H1 (cell line): ENCODE data around the gene NCOA5. TPM values are rescaled to one million over a fixed set of nuclear protein-coding genes. Genes with fewer than 3 reads are reported as not detected.

Experiments used
- CTCF ChIA-PET: fragments of 300-600 bp; sonication (Branson Sonifier 250); formaldehyde crosslinking; loops from one replicate; lab custom pipeline; 2021; ENCODE audit not compliant: partially characterized antibody; lab: Charles Lee
- POLR2A ChIA-PET: fragments of 300-600 bp; sonication (Branson Sonifier 250); formaldehyde crosslinking; loops from one replicate; lab custom pipeline; 2021; ENCODE audit warnings: inconsistent platforms; ENCODE audit not compliant: partially characterized antibody; lab: Charles Lee
- DNase-seq, 2 experiments: peaks; one replicate each; pipeline versions ENCODE4 v3.0.0 to v3.0.0-alpha.2; 2010 to 2022; ENCODE audit warnings: low spot score in 2 of 2, low read depth in 1 of 2, mixed read lengths in 1 of 2
- FAIRE-seq: peaks from 2 replicates; lab custom pipeline; 2011; peaks lifted over from hg19 to GRCh38; lab: Jason Lieb, UNC
- H2AFZ ChIP-seq: 2 replicates; pipeline ENCODE4 v1.8.1; 2012; ENCODE audit warnings: low read length, inconsistent platforms
- H2AK5ac ChIP-seq: 2 replicates; pipeline ENCODE4 v1.6.1; 2013; ENCODE audit warnings: low read depth, low read length
- H2BK120ac ChIP-seq: replicated peaks from 2 replicates; pipeline ENCODE3; 2013; ENCODE audit warnings: low read depth, low read length, inconsistent platforms
- H2BK12ac ChIP-seq: 2 replicates; pipeline ENCODE4 v1.6.1; 2013; ENCODE audit warnings: low read depth, low read length
- H2BK15ac ChIP-seq: 2 replicates; pipeline ENCODE4 v1.6.1; 2013; ENCODE audit warnings: low read length
- H2BK20ac ChIP-seq: 2 replicates; pipeline ENCODE4 v1.6.1; 2013; ENCODE audit warnings: low read length
- H2BK5ac ChIP-seq: 2 replicates; pipeline ENCODE4 v1.6.1; 2013; ENCODE audit warnings: low read depth, low read length
- H3K14ac ChIP-seq: 2 replicates; pipeline ENCODE4 v1.6.1; 2013; ENCODE audit warnings: inconsistent platforms; ENCODE audit not compliant: insufficient read length
- H3K18ac ChIP-seq: 2 replicates; pipeline ENCODE4 v1.6.1; 2013; ENCODE audit warnings: low read length; ENCODE audit errors: extremely low read depth
- H3K23ac ChIP-seq: 2 replicates; pipeline ENCODE4 v1.6.1; 2013; ENCODE audit warnings: inconsistent platforms; ENCODE audit not compliant: insufficient read length
- H3K23me2 ChIP-seq: 2 replicates; pipeline ENCODE4 v1.6.1; 2013; ENCODE audit warnings: low read depth, low read length
- H3K27ac ChIP-seq: 2 replicates; pipeline ENCODE4 v1.6.1; 2011; ENCODE audit warnings: low read depth, low read length, inconsistent platforms
- H3K27me3 ChIP-seq, 4 experiments: replicated peaks in 1 of 4; 1 replicate in 1 of 4; 2 replicates in 3 of 4; pipeline versions ENCODE4 v1.6.1 to v1.8.1; 2011 to 2013; ENCODE audit warnings: low read length in 3 of 4, mild to moderate bottlenecking in 3 of 4, inconsistent platforms in 2 of 4, mixed read lengths in 2 of 4, moderate library complexity in 1 of 4; ENCODE audit not compliant: control insufficient read depth in 3 of 4, insufficient read depth in 3 of 4; ENCODE audit errors: extremely low read depth in 1 of 4
- H3K36me3 ChIP-seq, 4 experiments: 2 replicates each; pipeline versions ENCODE4 v1.6.1 to v1.8.1; 2011 to 2013; ENCODE audit warnings: mild to moderate bottlenecking in 4 of 4, low read length in 3 of 4, moderate library complexity in 2 of 4, control low read depth in 1 of 4, inconsistent platforms in 1 of 4; ENCODE audit not compliant: insufficient read depth in 4 of 4, control insufficient read depth in 2 of 4
- H3K4ac ChIP-seq: replicated peaks from 2 replicates; pipeline ENCODE3; 2013; ENCODE audit warnings: low read length, low read depth, mixed read lengths, inconsistent platforms; ENCODE audit not compliant: insufficient read length
- H3K4me1 ChIP-seq, 4 experiments: replicated peaks in 1 of 4; 1 replicate in 1 of 4; 2 replicates in 3 of 4; pipeline versions ENCODE4 v1.6.1 to v1.8.1; 2011 to 2013; ENCODE audit warnings: low read length in 3 of 4, inconsistent platforms in 2 of 4, mixed read lengths in 1 of 4; ENCODE audit not compliant: insufficient read depth in 4 of 4, control insufficient read depth in 3 of 4
- H3K4me2 ChIP-seq, 2 experiments: 2 replicates each; pipeline versions ENCODE4 v1.6.1 to v1.8.1; 2011 to 2013; ENCODE audit warnings: low read depth in 2 of 2, low read length in 2 of 2, control low read depth in 1 of 2, inconsistent platforms in 1 of 2, mild to moderate bottlenecking in 1 of 2; ENCODE audit not compliant: insufficient read depth in 1 of 2
- H3K4me3 ChIP-seq, 4 experiments: fragments of 200-600, 300-600 bp in 1 of 4; sonication (generic), shearing (Covaris generic), sonication (Bioruptor Twin) in 1 of 4; 2 replicates each; pipeline versions ENCODE4 v1.5.1 to v1.8.1; 2011 to 2016; ENCODE audit warnings: low read length in 4 of 4, low read depth in 3 of 4, control low read depth in 2 of 4, inconsistent platforms in 2 of 4, mild to moderate bottlenecking in 2 of 4, mixed read lengths in 1 of 4, moderate library complexity in 1 of 4; ENCODE audit not compliant: insufficient read depth in 2 of 4; ENCODE audit errors: extremely low read depth in 1 of 4
- H3K56ac ChIP-seq: replicated peaks from 2 replicates; pipeline ENCODE3; 2013; ENCODE audit warnings: low read depth, mild to moderate bottlenecking, mixed read lengths, low read length, inconsistent platforms; ENCODE audit not compliant: insufficient read length
- H3K79me1 ChIP-seq: 2 replicates; pipeline ENCODE4 v1.6.1; 2013; ENCODE audit warnings: low read depth, low read length, control low read depth
- H3K79me2 ChIP-seq, 2 experiments: 2 replicates each; pipeline versions ENCODE4 v1.6.1 to v1.8.1; 2012 to 2013; ENCODE audit warnings: low read length in 2 of 2, mild to moderate bottlenecking in 2 of 2, inconsistent platforms in 1 of 2; ENCODE audit not compliant: insufficient read depth in 2 of 2, control insufficient read depth in 1 of 2
- H3K9ac ChIP-seq, 4 experiments: replicated peaks in 1 of 4; 1 replicate in 1 of 4; 2 replicates in 3 of 4; pipeline versions ENCODE4 v1.6.1 to v1.8.1; 2011 to 2013; ENCODE audit warnings: low read depth in 3 of 4, low read length in 3 of 4, control low read depth in 2 of 4, mild to moderate bottlenecking in 2 of 4, moderate library complexity in 2 of 4, inconsistent platforms in 1 of 4; ENCODE audit errors: extremely low read depth in 1 of 4
- H3K9me3 ChIP-seq, 2 experiments: 2 replicates each; pipeline versions ENCODE4 v1.6.1 to v1.8.1; 2012 to 2013; ENCODE audit warnings: mild to moderate bottlenecking in 2 of 2, moderate library complexity in 2 of 2, control low read depth in 1 of 2, inconsistent platforms in 1 of 2, low read depth in 1 of 2, low read length in 1 of 2, mixed read lengths in 1 of 2; ENCODE audit not compliant: insufficient read depth in 2 of 2
- H4K20me1 ChIP-seq, 2 experiments: replicated peaks in 1 of 2; 2 replicates each; pipeline versions ENCODE3 to v1.8.1; 2011 to 2013; ENCODE audit warnings: inconsistent platforms in 2 of 2, low read length in 2 of 2, mild to moderate bottlenecking in 1 of 2; ENCODE audit not compliant: insufficient read depth in 2 of 2, control insufficient read depth in 1 of 2
- H4K5ac ChIP-seq: 2 replicates; pipeline ENCODE4 v1.6.1; 2013; ENCODE audit warnings: low read length, low read depth, mixed read lengths, inconsistent platforms; ENCODE audit not compliant: insufficient read length
- H4K8ac ChIP-seq: 2 replicates; pipeline ENCODE4 v1.8.0; 2013; ENCODE audit warnings: mild to moderate bottlenecking, moderate library complexity, low read length, inconsistent platforms; ENCODE audit not compliant: insufficient read depth; ENCODE audit errors: extremely low read depth
- H4K91ac ChIP-seq: replicated peaks from 2 replicates; pipeline ENCODE3; 2013; ENCODE audit warnings: low read length, mixed read lengths, inconsistent platforms; ENCODE audit not compliant: insufficient read length
- ASH2L ChIP-seq: fragments of 200-600, 300-600 bp; sonication (generic); IDR thresholded peaks from one replicate; pipeline ENCODE4 v1.7.1; 2017; ENCODE audit warnings: low read length
- BRCA1 ChIP-seq: IDR thresholded peaks from 2 replicates; pipeline ENCODE4 v1.6.1; 2012; ENCODE audit warnings: low read depth, low read length, improper control_type of control experiment
- CEBPB ChIP-seq: IDR thresholded peaks from 2 replicates; pipeline ENCODE4 v1.6.1; 2012; ENCODE audit warnings: low read depth, low read length
- CHD2 ChIP-seq: IDR thresholded peaks from 2 replicates; pipeline ENCODE4 v1.6.1; 2012; ENCODE audit warnings: low read length, improper control_type of control experiment
- NANOG ChIP-seq: IDR thresholded peaks from 2 replicates; pipeline ENCODE4 v1.6.1; 2011; ENCODE audit warnings: low read length, low read depth, mild to moderate bottlenecking, inconsistent platforms; ENCODE audit not compliant: insufficient read depth, poor library complexity, severe bottlenecking
- SIN3A ChIP-seq, 2 experiments: IDR thresholded peaks in 1 of 2; conservative IDR thresholded peaks in 1 of 2; 2 replicates each; pipeline ENCODE4 v1.6.1; 2011 to 2012; ENCODE audit warnings: low read length in 2 of 2, improper control_type of control experiment in 1 of 2, low read depth in 1 of 2, mild to moderate bottlenecking in 1 of 2
- USF2 ChIP-seq: IDR thresholded peaks from 2 replicates; pipeline ENCODE4 v1.6.1; 2011; ENCODE audit warnings: low read length, improper control_type of control experiment
- WGBS, 2 experiments: shearing (Covaris generic) in 1 of 2; methylation state at CpG; one replicate each; pipeline versions ENCODE4 v1.1.6 to v1.1.7; 2013 to 2015; ENCODE audit warnings: low lambda C conversion rate in 2 of 2, mixed read lengths in 2 of 2, inconsistent platforms in 1 of 2, low coverage in 1 of 2, missing lambda C conversion rate in 1 of 2; ENCODE audit not compliant: insufficient replicate concordance in 2 of 2, insufficient coverage in 1 of 2, insufficient read length in 1 of 2; ENCODE audit errors: extremely low coverage in 1 of 2, missing lambda C conversion rate in 1 of 2; 5-methylcytosine and 5-hydroxymethylcytosine counted together
- polyA plus RNA-seq, 7 experiments: library from polyadenylated mRNA; depleted of rRNA in 3 of 7; stranded (reverse) in 5 of 7; unstranded in 2 of 7; fragments of >200 nt in 5 of 7; fragments of 200-250 nt in 2 of 7; gene quantifications; 1 replicate in 5 of 7; 2 replicates in 1 of 7; 4 replicates in 1 of 7; pipeline versions ENCODE4 v1.2.1 to v1.2.3, GENCODE V29; 2011 to 2013; ENCODE audit warnings: missing spikeins in 2 of 7, mixed read lengths in 2 of 7
- total RNA-seq: library from RNA; stranded (reverse); fragmentation: NEBNext Ultra II Directional; extraction: Animal tissue kit (Norgen Biotek cat#: 25700); gene quantifications from 2 replicates; pipeline ENCODE4 v1.2.1, GENCODE V29; 2021

NCOA5 gene
- total and polyA plus RNA-seq, 2 of the 8 experiments (the other 6 are each of a cell fraction or from before 2014, with no cell fraction given) = 20.4 to 29.0 TPM

- Histone ChIP-seq H3K4me3 (no peak overlapping the region), H4K91ac (no peak overlapping the region), H3K9me3 (no peaks in the 10 kb centered on the region), H3K9ac (no peak overlapping the region), H3K4me2 (no peak overlapping the region), H3K18ac (no peak overlapping the region), H2BK5ac (no peak overlapping the region), H4K8ac (no peak overlapping the region), H3K27me3 (no peaks in the 10 kb centered on the region; a peak in 1 of 7 replicates), H3K79me2 (no peaks in the 10 kb centered on the region), H3K56ac (no peak overlapping the region), H3K27ac (no peak overlapping the region), H3K4me1 (no peaks in the 10 kb centered on the region; a peak in 1 of 7 replicates), H3K23me2 (no peaks in the 10 kb centered on the region), H2BK15ac (no peak overlapping the region), H3K23ac (no peak overlapping the region), H4K5ac (no peak overlapping the region), H3K79me1 (no peaks in the 10 kb centered on the region), H3K4ac (no peak overlapping the region), H3K36me3 (peaks cover 0 to 12% (median 5%) of the 10 kb centered on the region in 4 experiments; a peak in 5 of 8 replicates), H3K14ac (no peak overlapping the region), H2BK20ac (no peak overlapping the region), H2BK120ac (no peak overlapping the region), H2AK5ac (no peak overlapping the region), H2AFZ (no peak overlapping the region), H2BK12ac (no peak overlapping the region), H4K20me1 (peaks cover 2 to 3% of the 10 kb centered on the region in 2 experiments)
- no peak for TF ChIP-seq USF2
- TF ChIP-seq BRCA1 = no peak
- no peak for TF ChIP-seq CHD2
- TF ChIP-seq NANOG = no peak
- TF ChIP-seq SIN3A (conservative IDR thresholded peaks at IDR 0.05 in 1 of 2, IDR thresholded peaks at IDR 0.05 in 1 of 2; ENCODE audit: low read depth in 1 of 2, low read length in 2 of 2) = no peak
- no peak for TF ChIP-seq CEBPB
- no peak for TF ChIP-seq ASH2L
- 92% methylated on average over 5 of the region's 5 CpGs; no CpG with 5 or more reads in 1 of the 2 experiments for WGBS, 2 experiments
- FAIRE-seq = no peak
- ChIA-PET POLR2A (no interaction called here), CTCF (interaction anchor here (0.7 to 1.7 kb wide), 4 partner anchors 83 to 223 kb away, joined by 3 to 5 read pairs (median 4); no protein-coding TSS in a partner anchor)
- no peak for DNase-seq
Measured at GRCh38 chr20:46126440-46127056, 36.8 kb upstream of the NCOA5 start.
